Measurements from ENCODE around the gene EYA3. TPM values are rescaled to one million over a fixed set of nuclear protein-coding genes. Genes with fewer than 3 reads are reported as not detected.

The EYA3 gene
- total RNA-seq: 12.5 and 27.6 TPM in 2 replicates

DNA sequence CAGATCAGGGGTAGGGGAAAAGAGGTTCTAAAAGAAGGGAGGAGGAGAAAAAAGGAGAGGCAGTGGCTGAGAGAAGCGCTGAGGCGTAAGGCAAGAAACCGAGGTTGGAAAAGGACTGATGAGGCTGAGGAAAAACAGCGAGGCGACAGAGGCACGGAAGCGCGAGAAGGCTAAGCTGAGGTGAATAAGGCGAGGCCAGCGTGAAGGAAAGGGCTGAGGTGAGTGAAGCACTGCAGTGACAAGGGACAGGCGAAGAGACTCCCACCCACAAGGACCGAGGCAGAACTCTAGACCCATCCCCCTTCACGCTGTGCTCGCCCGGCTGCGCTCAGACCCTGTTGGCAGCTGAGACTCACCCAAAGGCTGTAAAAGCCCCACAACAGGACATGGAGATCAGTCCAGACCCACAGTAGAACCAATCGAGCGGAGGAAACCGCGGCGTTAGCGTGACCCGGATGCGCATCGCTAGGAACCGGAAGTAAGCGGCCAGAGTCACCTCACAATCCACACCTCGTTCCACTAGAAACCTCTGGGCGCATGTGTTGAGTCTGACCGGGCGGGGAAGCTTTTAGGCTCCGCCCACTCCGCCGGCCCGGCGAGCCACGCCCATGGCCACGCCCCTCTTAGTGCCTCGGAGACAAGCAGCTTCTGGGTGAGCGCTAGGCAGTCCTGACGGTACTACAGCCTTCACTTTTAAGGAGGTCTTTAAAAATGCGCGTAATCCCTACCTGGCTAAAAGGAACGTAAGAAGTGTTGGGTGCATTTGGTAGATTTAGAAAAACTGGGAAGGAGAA is at the start of gene EYA3:
Gene EYA3 (minus strand): TSS at position 443 of the 794 bp plus-strand sequence. CDS start 30,584 bp downstream, outside the sequence.

DNA sequence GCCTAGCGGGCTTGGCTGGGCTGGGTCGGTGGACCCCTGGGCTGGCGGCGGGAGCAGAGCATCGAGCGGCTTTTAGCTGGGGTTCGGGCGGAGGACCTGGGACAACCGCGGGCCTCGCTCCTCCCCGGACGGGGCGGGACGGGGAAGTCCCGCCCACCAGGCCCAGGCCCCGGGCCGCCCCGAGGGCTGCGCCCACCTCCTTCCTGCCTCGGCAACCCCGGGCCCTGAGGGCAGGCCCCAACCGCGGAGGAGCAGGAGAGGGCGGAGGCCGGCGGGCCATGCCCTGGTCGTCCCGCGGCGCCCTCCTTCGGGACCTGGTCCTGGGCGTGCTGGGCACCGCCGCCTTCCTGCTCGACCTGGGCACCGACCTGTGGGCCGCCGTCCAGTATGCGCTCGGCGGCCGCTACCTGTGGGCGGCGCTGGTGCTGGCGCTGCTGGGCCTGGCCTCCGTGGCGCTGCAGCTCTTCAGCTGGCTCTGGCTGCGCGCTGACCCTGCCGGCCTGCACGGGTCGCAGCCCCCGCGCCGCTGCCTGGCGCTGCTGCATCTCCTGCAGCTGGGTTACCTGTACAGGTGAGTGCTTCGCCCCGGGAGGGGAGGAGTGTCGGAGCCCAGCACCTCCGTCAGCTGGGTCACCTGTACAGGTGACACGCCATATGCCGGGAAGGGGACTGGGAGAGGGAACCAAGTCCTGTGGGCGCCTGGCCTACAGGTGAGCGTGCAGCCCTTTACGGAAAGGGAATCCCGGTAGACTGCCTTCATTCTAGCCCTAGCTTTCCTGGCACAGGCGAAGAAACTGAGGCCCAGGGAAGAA is 128.4 kb downstream of the EYA3 start, which contains the start of gene XKR8:
Gene XKR8 (plus strand): TSS at position 182 of the 812 bp plus-strand sequence. CDS start 97 bp downstream, at position 279.

DNA sequence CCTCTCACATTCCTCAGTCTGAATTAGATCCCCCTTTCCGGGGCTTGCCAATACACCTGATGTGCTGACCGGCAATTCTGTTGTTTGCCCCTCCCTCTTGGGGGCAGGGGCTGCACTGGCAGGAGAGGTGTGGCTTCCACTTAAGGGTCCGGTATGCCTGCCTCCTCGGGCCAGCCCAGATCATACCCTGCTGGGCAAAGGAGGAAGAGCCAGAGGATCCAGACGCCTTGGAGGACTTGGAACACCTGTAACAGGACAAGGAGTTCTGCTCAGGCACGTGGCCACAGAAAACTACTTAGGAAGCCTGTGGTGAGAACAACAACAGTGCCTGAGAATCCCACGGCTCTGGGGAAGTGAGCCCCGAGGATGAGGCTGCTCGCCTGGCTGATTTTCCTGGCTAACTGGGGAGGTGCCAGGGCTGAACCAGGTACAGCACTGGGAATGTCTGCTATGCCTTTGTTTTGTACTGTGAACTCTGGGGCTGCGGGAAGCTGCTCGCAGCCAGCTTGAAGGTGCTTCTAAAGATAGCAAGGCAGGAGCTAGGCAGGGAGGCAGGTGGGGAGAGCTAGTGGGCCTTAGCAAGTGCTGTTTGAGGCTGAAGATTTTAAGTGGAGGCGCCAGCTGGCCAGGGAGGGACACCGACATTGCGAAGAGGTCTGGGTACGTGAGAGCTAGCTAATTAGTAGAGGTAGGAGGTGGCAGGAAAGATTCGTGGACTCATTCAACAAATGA is 153.4 kb downstream of the EYA3 start, which contains the start of gene SMPDL3B:
Gene SMPDL3B (plus strand): TSS at position 183 of the 732 bp plus-strand sequence. CDS start 184 bp downstream, at position 367.

Small RNAs within 50 kb of the gene (small RNA-seq; reads per million reads assigned to genes)
- 0.13 reads per million for gene RN7SL559P (ENCODE audit: low replicate concordance)

Other genes with a start within 250 kb of the EYA3 start
- gene THEMIS2, start 216.1 kb downstream of the EYA3 start, total RNA-seq: 7.2 and 7.6 TPM in 2 replicates
- gene RPA2, start 174.0 kb downstream of the EYA3 start, total RNA-seq: 16.9 and 34.5 TPM in 2 replicates
- gene SMPDL3B, start 153.6 kb downstream of the EYA3 start, total RNA-seq: 0.22 TPM in 1 of 2 replicates, not detected in the other
- 11.2 and 13.0 TPM in 2 replicates for gene XKR8, start 128.6 kb downstream of the EYA3 start, total RNA-seq
- gene PTAFR, start 88.1 kb upstream of the EYA3 start, total RNA-seq: 0.14 and 0.22 TPM in 2 replicates
- gene DNAJC8, start 144.4 kb upstream of the EYA3 start, total RNA-seq: 58.1 and 74.8 TPM in 2 replicates
- gene ATP5IF1, start 147.5 kb upstream of the EYA3 start, total RNA-seq: 85.2 and 93.9 TPM in 2 replicates
- 26.6 and 92.8 TPM in 2 replicates for gene SESN2, start 170.9 kb upstream of the EYA3 start, total RNA-seq
- 20.8 and 21.2 TPM in 2 replicates for gene MED18, start 240.4 kb upstream of the EYA3 start, total RNA-seq